ENCODE data around the gene HIC2.
"Not testable (repeated sequence)": the region's sequence is repeated elsewhere in the genome, so short reads cannot be mapped to it uniquely, and the experiment has no call there.

- TF ChIP-seq CTCF, POLR2A (IDR thresholded peaks at IDR 0.05): not testable (repeated sequence)
Measured at GRCh38 chr22:21417227-21417746, at the start of gene HIC2.

Measured in esophagus squamous epithelium (tissue), 4 donors.